A549 (cell line): ENCODE data around the gene SERPINE2. TPM values are rescaled to one million over a fixed set of nuclear protein-coding genes. Genes with fewer than 3 reads are reported as not detected.

ENCODE experiments used
- ATAC-seq, 2 experiments: fragments of 200-7000 bp in 1 of 2; fragments of >200 bp in 1 of 2; cut with Nextera tagmentation in 1 of 2; cut with Tn5 transposase in 1 of 2; 3 replicates each; pipeline versions ENCODE4 v1.8.0 to v1.9.1; 2018 to 2020; ENCODE audit warnings: mild to moderate bottlenecking in 1 of 2, moderate library complexity in 1 of 2
- CTCF ChIA-PET: fragments of 300-600 bp; sonication (Branson Sonifier 250); formaldehyde crosslinking; extraction: SDS; loops from one replicate; lab custom pipeline; 2021; ENCODE audit warnings: antibody characterized with exemption, inconsistent platforms; lab: Yijun Ruan, JAX
- POLR2A ChIA-PET: fragments of 350-600 bp; formaldehyde crosslinking; extraction: SDS; loops from one replicate; lab custom pipeline; 2021; ENCODE audit warnings: antibody characterized with exemption, inconsistent platforms; lab: Yijun Ruan, JAX
- DNase-seq, 2 experiments: peaks; one replicate each; pipeline versions ENCODE4 v3.0.0 to v3.0.0-alpha.2; 2011 to 2016; ENCODE audit warnings: low read depth in 1 of 2, low spot score in 1 of 2
- FAIRE-seq: peaks from 2 replicates; lab custom pipeline; 2011; peaks lifted over from hg19 to GRCh38; lab: Jason Lieb, UNC
- H3K27ac ChIP-seq, 2 experiments: fragments of >200 bp; sonication (Bioruptor Twin); formaldehyde crosslinking; 3 replicates each; pipeline ENCODE4 v1.5.1; 2016 to 2017
- H3K4me1 ChIP-seq: fragments of >200 bp; sonication (Bioruptor Twin); formaldehyde crosslinking; 3 replicates; pipeline ENCODE4 v1.6.1; 2016
- H3K4me2 ChIP-seq: fragments of >200 bp; sonication (Bioruptor Twin); formaldehyde crosslinking; 3 replicates; pipeline ENCODE4 v1.6.1; 2016
- H3K4me3 ChIP-seq: fragments of >200 bp; sonication (Bioruptor Twin); formaldehyde crosslinking; 3 replicates; pipeline ENCODE4 v1.5.1; 2016
- H3K9me3 ChIP-seq: fragments of >200 bp; sonication (Bioruptor Twin); formaldehyde crosslinking; 3 replicates; pipeline ENCODE4 v1.6.1; 2016
- BHLHE40 ChIP-seq: IDR thresholded peaks from 2 replicates; pipeline ENCODE4 v1.6.1; 2012; ENCODE audit warnings: low read depth, low read length, inconsistent platforms
- CHD2 ChIP-seq: fragments of 150-350 bp; IDR thresholded peaks from 2 replicates; pipeline ENCODE4 v1.6.1; 2014; ENCODE audit warnings: low read length; ENCODE audit not compliant: partially characterized antibody
- CHD4 ChIP-seq: fragments of 200-600 bp; sonication (generic); IDR thresholded peaks from 2 replicates; pipeline ENCODE4 v1.6.1; 2016; ENCODE audit warnings: antibody characterized with exemption, mild to moderate bottlenecking, borderline replicate concordance
- EHMT2 ChIP-seq: fragments of 200-600 bp; sonication (generic); IDR thresholded peaks from 2 replicates; pipeline ENCODE4 v1.6.1; 2016; ENCODE audit warnings: antibody characterized with exemption, low read depth, mild to moderate bottlenecking, moderate library complexity
- ESRRA ChIP-seq: fragments of 150-350 bp; IDR thresholded peaks from 2 replicates; pipeline ENCODE4 v1.6.1; 2014; ENCODE audit warnings: mild to moderate bottlenecking, low read length, borderline replicate concordance
- GATA3 ChIP-seq: IDR thresholded peaks from 2 replicates; pipeline ENCODE4 v1.6.1; 2012; ENCODE audit warnings: borderline replicate concordance
- HOXB5 ChIP-seq: fragments of 250-450 bp; sonication (Bioruptor Pico); IDR thresholded peaks from 2 replicates; pipeline ENCODE4 v1.5.0; 2020; ENCODE audit warnings: mild to moderate bottlenecking, moderate library complexity
- PHF8 ChIP-seq: fragments of 200-600 bp; sonication (generic); IDR thresholded peaks from 2 replicates; pipeline ENCODE4 v1.6.1; 2016; ENCODE audit warnings: low read depth, mild to moderate bottlenecking, antibody characterized with exemption, moderate library complexity, borderline replicate concordance
- POLR2A ChIP-seq: IDR thresholded peaks from 2 replicates; pipeline ENCODE4 v1.6.1; 2012; ENCODE audit warnings: mild to moderate bottlenecking, low read length
- RCOR1 ChIP-seq: fragments of 150-350 bp; IDR thresholded peaks from 2 replicates; pipeline ENCODE4 v1.6.1; 2014; ENCODE audit warnings: antibody characterized with exemption, low read length, low read depth
- SMC3 ChIP-seq: fragments of >200 bp; sonication (Bioruptor Twin); formaldehyde crosslinking; IDR thresholded peaks from 3 replicates; pipeline ENCODE4 v1.6.1; 2018; ENCODE audit warnings: inconsistent platforms
- SREBF2 ChIP-seq: fragments of 450-650 bp; IDR thresholded peaks from 2 replicates; pipeline ENCODE4 v1.6.1; 2014; ENCODE audit warnings: mild to moderate bottlenecking, moderate library complexity
- TFCP2L1 ChIP-seq: fragments of 250-450 bp; sonication (Bioruptor Pico); IDR thresholded peaks from 2 replicates; pipeline ENCODE4 v1.5.0; 2021; ENCODE audit warnings: mild to moderate bottlenecking
- TP53 ChIP-seq: fragments of 250-450 bp; sonication (Bioruptor Pico); IDR thresholded peaks from 2 replicates; pipeline ENCODE4 v1.5.0; 2021; ENCODE audit warnings: mild to moderate bottlenecking, moderate library complexity
- ZNF302 ChIP-seq: fragments of 250-450 bp; sonication (Bioruptor Pico); IDR thresholded peaks from 2 replicates; pipeline ENCODE4 v1.9.0; 2021; ENCODE audit warnings: inconsistent platforms, mild to moderate bottlenecking, moderate library complexity
- ZSCAN20 ChIP-seq: fragments of 250-450 bp; sonication (Bioruptor Pico); IDR thresholded peaks from 2 replicates; pipeline ENCODE4 v1.8.0; 2022; ENCODE audit warnings: mild to moderate bottlenecking, moderate library complexity
- WGBS: methylation state at CpG from one replicate; pipeline ENCODE4 v1.1.6; 2017; ENCODE audit errors: missing lambda C conversion rate; 5-methylcytosine and 5-hydroxymethylcytosine counted together
- polyA plus RNA-seq, 4 experiments: library from polyadenylated mRNA; depleted of rRNA in 3 of 4; stranded (reverse); fragments of >200 nt; fragmentation: RNase III in 1 of 4; extraction: RNeasy Plus Mini Kit Qiagen cat#74134 plus additional on column Dnase treatment in 1 of 4; gene quantifications; 2 replicates in 3 of 4; 3 replicates in 1 of 4; pipeline ENCODE4 v1.2.3, GENCODE V29; 2011 to 2017
- TF ChIP-seq, protein P1 (sequence below): IDR thresholded peaks from 2 replicates; pipeline ENCODE4 v1.6.1; 2012; ENCODE audit warnings: low read depth, borderline replicate concordance
- TF ChIP-seq, protein P2 (sequence below): fragments of 450-650 bp; IDR thresholded peaks from 2 replicates; pipeline ENCODE4 v1.6.1; 2014; ENCODE audit warnings: antibody characterized with exemption
- TF ChIP-seq, protein P3 (sequence below): fragments of >200 bp; sonication (Bioruptor Twin); formaldehyde crosslinking; IDR thresholded peaks from 3 replicates; pipeline ENCODE4 v1.6.1; 2016
- TF ChIP-seq, protein P4 (sequence below): IDR thresholded peaks from 2 replicates; pipeline ENCODE4 v1.6.1; 2012
- TF ChIP-seq, protein P5 (sequence below): fragments of >200 bp; sonication (Bioruptor Twin); formaldehyde crosslinking; IDR thresholded peaks from 2 replicates; pipeline ENCODE4 v1.6.1; 2016

The SERPINE2 gene
- polyA plus RNA-seq, 2 of the 4 experiments (the other 2 are of a cell fraction), result 58.6 to 88.2 TPM

DNA sequence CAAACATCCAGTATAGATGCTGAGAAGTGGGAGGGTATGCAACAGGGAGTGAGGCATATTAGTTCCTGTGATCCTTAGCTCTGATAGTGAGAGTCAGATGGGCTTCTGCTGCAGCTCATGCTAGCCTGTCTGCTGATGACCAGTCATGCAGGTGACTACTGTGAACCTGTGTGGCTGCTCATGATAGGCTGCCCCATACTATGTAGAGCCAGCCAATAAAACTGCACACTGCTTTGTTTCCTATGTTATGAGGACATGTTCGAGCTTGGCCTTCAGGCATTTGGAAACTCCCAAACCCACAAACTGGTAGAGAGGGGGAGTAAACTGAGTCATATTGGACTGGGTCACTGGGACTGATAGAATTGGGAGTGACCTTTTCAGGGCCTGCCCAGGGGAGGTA lies 20.1 kb upstream of the SERPINE2 start:
- FAIRE-seq (no peak), DNase-seq (no peak), ATAC-seq (no peak)
- TF ChIP-seq PHF8 (no peak), CHD4 (no peak), TFCP2L1 (CRISPR knock-in tag) (no peak), SREBF2 (no peak), CHD2 (no peak), HOXB5 (CRISPR knock-in tag) (no peak), ZSCAN20 (CRISPR knock-in tag) (no peak), POLR2A (no peak), EHMT2 (no peak), RCOR1 (no peak), TP53 (CRISPR knock-in tag) (no peak), ZNF302 (CRISPR knock-in tag) (no peak), ESRRA (no peak)
- TF ChIP-seq, protein P1, sequence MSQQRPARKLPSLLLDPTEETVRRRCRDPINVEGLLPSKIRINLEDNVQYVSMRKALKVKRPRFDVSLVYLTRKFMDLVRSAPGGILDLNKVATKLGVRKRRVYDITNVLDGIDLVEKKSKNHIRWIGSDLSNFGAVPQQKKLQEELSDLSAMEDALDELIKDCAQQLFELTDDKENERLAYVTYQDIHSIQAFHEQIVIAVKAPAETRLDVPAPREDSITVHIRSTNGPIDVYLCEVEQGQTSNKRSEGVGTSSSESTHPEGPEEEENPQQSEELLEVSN, result no peak
- TF ChIP-seq, protein P2, sequence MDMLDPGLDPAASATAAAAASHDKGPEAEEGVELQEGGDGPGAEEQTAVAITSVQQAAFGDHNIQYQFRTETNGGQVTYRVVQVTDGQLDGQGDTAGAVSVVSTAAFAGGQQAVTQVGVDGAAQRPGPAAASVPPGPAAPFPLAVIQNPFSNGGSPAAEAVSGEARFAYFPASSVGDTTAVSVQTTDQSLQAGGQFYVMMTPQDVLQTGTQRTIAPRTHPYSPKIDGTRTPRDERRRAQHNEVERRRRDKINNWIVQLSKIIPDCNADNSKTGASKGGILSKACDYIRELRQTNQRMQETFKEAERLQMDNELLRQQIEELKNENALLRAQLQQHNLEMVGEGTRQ, result no peak
- TF ChIP-seq, protein P3, sequence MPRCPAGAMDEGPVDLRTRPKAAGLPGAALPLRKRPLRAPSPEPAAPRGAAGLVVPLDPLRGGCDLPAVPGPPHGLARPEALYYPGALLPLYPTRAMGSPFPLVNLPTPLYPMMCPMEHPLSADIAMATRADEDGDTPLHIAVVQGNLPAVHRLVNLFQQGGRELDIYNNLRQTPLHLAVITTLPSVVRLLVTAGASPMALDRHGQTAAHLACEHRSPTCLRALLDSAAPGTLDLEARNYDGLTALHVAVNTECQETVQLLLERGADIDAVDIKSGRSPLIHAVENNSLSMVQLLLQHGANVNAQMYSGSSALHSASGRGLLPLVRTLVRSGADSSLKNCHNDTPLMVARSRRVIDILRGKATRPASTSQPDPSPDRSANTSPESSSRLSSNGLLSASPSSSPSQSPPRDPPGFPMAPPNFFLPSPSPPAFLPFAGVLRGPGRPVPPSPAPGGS, result no peak
- TF ChIP-seq, protein P4, sequence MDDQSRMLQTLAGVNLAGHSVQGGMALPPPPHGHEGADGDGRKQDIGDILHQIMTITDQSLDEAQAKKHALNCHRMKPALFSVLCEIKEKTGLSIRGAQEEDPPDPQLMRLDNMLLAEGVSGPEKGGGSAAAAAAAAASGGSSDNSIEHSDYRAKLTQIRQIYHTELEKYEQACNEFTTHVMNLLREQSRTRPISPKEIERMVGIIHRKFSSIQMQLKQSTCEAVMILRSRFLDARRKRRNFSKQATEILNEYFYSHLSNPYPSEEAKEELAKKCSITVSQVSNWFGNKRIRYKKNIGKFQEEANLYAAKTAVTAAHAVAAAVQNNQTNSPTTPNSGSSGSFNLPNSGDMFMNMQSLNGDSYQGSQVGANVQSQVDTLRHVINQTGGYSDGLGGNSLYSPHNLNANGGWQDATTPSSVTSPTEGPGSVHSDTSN, result no peak
- TF ChIP-seq, protein P5, sequence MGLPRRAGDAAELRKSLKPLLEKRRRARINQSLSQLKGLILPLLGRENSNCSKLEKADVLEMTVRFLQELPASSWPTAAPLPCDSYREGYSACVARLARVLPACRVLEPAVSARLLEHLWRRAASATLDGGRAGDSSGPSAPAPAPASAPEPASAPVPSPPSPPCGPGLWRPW, result no peak
- Histone ChIP-seq H3K9me3 (peaks cover 11% of the 10 kb centered on the region; the same call in 1 of the 3 replicates), H3K4me2 (no peak overlapping the region), H3K4me1 (no peaks in the 10 kb centered on the region), H3K4me3 (no peak overlapping the region), H3K27ac (no peak overlapping the region)
- ChIA-PET POLR2A (no interaction called here), CTCF (interaction anchor here (1.0 to 2.9 kb wide), 3 partner anchors 11 to 225 kb away, joined by 3 to 18 read pairs (median 3); no protein-coding TSS in a partner anchor)
- 13% methylated on average over 1 of the region's 1 CpG for WGBS

DNA sequence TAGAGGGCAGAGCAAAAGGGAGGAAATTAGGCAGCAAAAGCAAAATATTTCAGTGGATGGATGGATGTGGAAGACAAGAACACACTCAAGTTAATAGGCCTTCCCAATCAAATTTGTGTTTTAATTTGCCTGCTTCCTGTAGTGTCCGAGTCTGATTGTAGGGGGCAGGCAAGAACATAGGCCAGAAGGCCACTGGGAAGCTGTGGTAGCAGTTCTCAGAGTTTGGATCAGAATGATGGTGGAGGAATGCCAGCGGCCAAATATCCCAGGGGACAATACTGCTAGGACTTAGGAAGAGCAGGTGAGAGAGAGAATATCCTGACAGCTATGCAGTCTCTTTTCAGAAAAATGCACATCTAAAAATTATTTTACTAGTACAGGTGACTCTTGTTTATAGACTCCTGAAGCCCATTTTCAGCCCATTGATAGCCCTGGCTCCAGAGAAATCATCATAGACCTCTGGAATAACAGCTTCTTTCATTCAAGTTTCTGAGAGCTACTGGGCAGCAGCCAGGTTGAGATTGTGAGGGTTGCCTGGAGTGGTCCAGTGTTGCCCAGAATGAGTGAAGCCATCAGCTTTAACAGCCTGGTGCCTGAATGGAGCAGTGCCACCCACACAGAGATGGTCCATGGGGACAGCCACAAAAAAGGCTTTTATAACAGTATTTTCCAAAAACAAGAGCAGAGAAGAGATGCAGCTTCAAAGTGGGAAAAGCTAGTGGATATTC lies 19.1 kb upstream of the SERPINE2 start:
- Histone ChIP-seq H3K4me3 (no peak overlapping the region), H3K9me3 (peaks cover 11% of the 10 kb centered on the region; the same call in 1 of the 3 replicates), H3K4me1 (no peaks in the 10 kb centered on the region), H3K27ac (no peak overlapping the region)
- FAIRE-seq, result no peak
- CTCF ChIA-PET, result interaction anchor here (1.1 to 2.9 kb wide), 4 partner anchors 12 to 226 kb away, joined by 3 to 18 read pairs (median 5); partner anchors contain the start of gene SERPINE2
- TF ChIP-seq ZNF302 (CRISPR knock-in tag) (no peak), ZSCAN20 (CRISPR knock-in tag) (no peak), GATA3 (no peak), BHLHE40 (no peak), HOXB5 (CRISPR knock-in tag) (no peak), SMC3 (no peak)
- TF ChIP-seq, all 56 proteins: peak for 0
- WGBS, result 54% methylated on average over 2 of the region's 2 CpGs
- no peak overlapping the region for H3K4me2 ChIP-seq
- POLR2A ChIA-PET, result no interaction called here
- DNase-seq (no peak), ATAC-seq (no peak)
